ENCODE data around the gene SNX21. TPM values are rescaled to one million over a fixed set of nuclear protein-coding genes. Genes with fewer than 3 reads are reported as not detected.
A peak's percentile ranks its signal among the peaks of the same experiment; 100 is the strongest.

SNX21 gene
- total RNA-seq, 4 donors from 2014 or later, result 159 to 236 (median 203) TPM

DNA sequence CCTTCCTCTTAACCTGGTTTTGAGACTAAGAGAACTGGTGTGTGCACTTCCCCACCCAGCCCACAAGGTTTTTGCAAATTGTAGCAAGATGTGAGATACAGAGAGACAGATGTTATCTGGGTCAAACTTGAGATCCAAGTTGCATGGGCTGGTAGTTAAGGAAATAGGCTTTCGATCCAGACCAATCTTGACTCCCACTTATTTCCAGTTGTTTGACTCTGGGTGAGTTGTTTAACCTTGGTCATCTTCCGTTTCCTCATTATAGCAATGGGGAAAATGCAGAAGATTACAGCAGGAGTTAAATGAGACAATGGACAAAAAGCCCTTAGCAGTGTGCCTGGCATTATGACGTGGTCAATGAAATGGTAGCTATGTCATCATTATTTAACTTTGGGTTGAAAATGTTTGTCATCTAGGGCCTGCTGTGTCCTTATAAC lies 1.7 kb downstream of the SNX21 start:
- TF ChIP-seq POLR2A (IDR thresholded peaks at IDR 0.05), result no peak
- no peak for TF ChIP-seq CTCF (IDR thresholded peaks at IDR 0.05)
- 33 to 37% methylated on average over 3 of the region's 3 CpGs for WGBS, 2 donors
- intact Hi-C loops (cut with DNase I; ENCODE audit: low total_unique reads), result no loop called here
- DNase-seq (ENCODE audit: low spot score in 2 of 2), result no peak
- no peak overlapping the region for H3K4me3 ChIP-seq (ENCODE audit: low read depth, poor library complexity, severe bottlenecking)

GRCh38 chr20:45835825-45836224 lies 2.2 kb downstream of the SNX21 start:
- intact Hi-C loops (cut with DNase I; ENCODE audit: low total_unique reads), result no loop called here
- TF ChIP-seq CTCF (IDR thresholded peaks at IDR 0.05) (no peak), POLR2A (IDR thresholded peaks at IDR 0.05) (no peak)
- no peak overlapping the region for H3K4me3 ChIP-seq (ENCODE audit: low read depth, poor library complexity, severe bottlenecking)
- 43 to 45% methylated on average over 5 of the region's 5 CpGs for WGBS, 2 donors
- peak; percentile 86 to 95 for DNase-seq (ENCODE audit: low spot score in 2 of 2)

GRCh38 chr20:45836841-45837240 lies 3.2 kb downstream of the SNX21 start:
- DNase-seq (ENCODE audit: low spot score in 2 of 2), result no peak
- TF ChIP-seq POLR2A (IDR thresholded peaks at IDR 0.05) (no peak), CTCF (IDR thresholded peaks at IDR 0.05) (no peak)
- intact Hi-C loops (cut with DNase I; ENCODE audit: low total_unique reads), result no loop called here
- 41 to 45% methylated on average over 1 of the region's 1 CpG for WGBS, 2 donors
- no peak overlapping the region for H3K4me3 ChIP-seq (ENCODE audit: low read depth, poor library complexity, severe bottlenecking)

- intact Hi-C loops (cut with DNase I; ENCODE audit: low total_unique reads), result no loop called here
- 86 to 91% methylated on average over 17 to 19 of the region's 25 CpGs for WGBS, 2 donors
- no peak for DNase-seq (ENCODE audit: low spot score in 2 of 2)
- H3K4me3 ChIP-seq (ENCODE audit: low read depth, poor library complexity, severe bottlenecking), result no peak overlapping the region
- TF ChIP-seq POLR2A (IDR thresholded peaks at IDR 0.05) (no peak), CTCF (IDR thresholded peaks at IDR 0.05) (no peak)
These were observed 7.2 kb downstream of the SNX21 start for GRCh38 chr20:45840700-45841198.

DNA sequence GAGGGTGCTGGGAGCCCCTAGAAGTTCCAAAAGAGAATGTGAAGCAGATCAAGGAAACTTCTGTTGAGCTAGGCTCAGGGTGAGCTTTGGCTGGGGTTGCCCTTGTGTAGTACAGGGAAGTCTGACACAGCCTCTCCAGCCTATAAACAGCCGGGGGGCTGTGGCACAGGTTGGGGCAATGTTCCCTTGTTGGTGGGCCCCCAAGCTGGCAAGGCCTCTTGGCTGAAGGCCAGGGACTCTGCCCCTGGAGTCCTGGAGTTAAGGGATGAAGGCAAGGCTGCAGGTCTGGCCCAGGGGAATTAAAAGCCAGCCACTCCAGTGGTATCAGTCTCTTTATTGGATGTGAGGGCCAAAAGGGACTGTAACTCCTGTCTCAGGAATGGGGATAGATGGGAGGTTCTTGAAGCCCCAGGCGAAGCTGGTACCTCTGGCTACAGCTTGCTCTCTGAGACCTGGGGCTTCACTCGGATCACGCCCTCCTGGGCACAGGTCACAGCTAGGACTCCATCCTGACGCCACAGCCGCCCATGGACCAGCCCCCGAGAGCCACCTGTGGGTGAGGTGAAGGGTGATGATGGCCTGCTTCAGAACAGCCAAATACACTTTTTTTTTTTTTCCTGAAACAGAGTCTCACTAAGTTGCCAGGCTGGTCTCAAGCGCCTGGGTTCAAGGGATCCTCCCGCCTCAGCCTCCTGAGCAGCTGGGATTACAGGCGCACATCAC lies 8.0 kb downstream of the SNX21 start:
- TF ChIP-seq CTCF (IDR thresholded peaks at IDR 0.05) (no peak), POLR2A (IDR thresholded peaks at IDR 0.05) (no peak)
- intact Hi-C loops (cut with DNase I; ENCODE audit: low total_unique reads), result no loop called here
- 88% methylated on average over 10 of the region's 10 CpGs for WGBS, 2 donors
- DNase-seq (ENCODE audit: low spot score in 2 of 2), result no peak
- no peak overlapping the region for H3K4me3 ChIP-seq (ENCODE audit: low read depth, poor library complexity, severe bottlenecking)
